Adipocyte (in vitro differentiated cells): ENCODE measurements around the gene C2orf78.

Experiments used
- DNase-seq: peaks from one replicate; pipeline ENCODE4 v3.0.0-alpha.2; 2015; ENCODE audit warnings: low read depth
- H3K27me3 ChIP-seq: replicated peaks from 2 replicates; pipeline ENCODE4 v1.7.0; 2013; ENCODE audit warnings: mild to moderate bottlenecking, low read length, moderate library complexity; ENCODE audit not compliant: control insufficient read depth, insufficient read depth
- H3K36me3 ChIP-seq: 2 replicates; pipeline ENCODE4 v1.7.0; 2013; ENCODE audit warnings: low read length, mild to moderate bottlenecking, moderate library complexity; ENCODE audit not compliant: control insufficient read depth, insufficient read depth, severe bottlenecking
- H3K4me1 ChIP-seq: 2 replicates; pipeline ENCODE4 v1.7.0; 2013; ENCODE audit warnings: mild to moderate bottlenecking, low read length, moderate library complexity; ENCODE audit not compliant: control insufficient read depth, insufficient read depth
- H3K4me3 ChIP-seq: 2 replicates; pipeline ENCODE4 v1.7.0; 2013; ENCODE audit warnings: mild to moderate bottlenecking, low read length, moderate library complexity
- H3K9ac ChIP-seq: 2 replicates; pipeline ENCODE4 v1.7.0; 2013; ENCODE audit warnings: mild to moderate bottlenecking, low read length, moderate library complexity
- H3K9me3 ChIP-seq: 2 replicates; pipeline ENCODE4 v1.7.0; 2013; ENCODE audit warnings: mild to moderate bottlenecking, low read length, moderate library complexity; ENCODE audit not compliant: control insufficient read depth

Gene C2orf78

DNA sequence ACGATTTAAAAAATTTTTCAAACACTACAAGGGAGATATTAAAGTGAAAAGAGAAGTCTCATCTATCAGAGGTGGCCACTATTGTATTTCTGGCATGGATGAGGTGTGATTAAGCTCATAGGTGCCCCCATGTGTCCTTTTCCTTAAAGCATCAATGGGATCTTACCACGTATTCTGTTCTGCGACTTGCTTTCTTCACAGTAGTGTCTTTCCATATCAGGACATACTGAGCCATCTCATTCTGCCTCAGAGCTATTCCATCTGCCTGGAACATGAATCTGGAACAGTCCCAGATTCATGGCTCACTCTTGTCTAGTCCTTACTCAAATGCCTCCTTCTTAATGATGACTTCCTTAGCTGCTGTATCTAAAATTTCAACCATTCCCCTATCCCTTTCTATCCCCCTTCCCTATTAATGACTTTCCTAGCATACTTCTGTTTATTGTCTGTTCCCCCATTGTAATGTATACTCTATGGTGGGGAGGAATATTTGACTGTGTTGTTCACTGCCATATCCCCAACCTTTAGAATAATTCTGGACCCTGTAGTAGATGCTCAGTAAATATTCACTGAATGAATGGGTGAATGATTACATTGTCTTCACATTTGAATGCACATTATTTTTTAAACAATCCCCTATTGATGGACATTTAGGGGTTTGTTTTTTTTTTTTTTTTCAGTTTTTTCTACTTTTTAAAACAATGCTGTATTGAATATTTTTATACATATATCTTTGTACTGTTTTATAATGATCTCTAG lies 55.8 kb downstream of the C2orf78 start:
- no peak overlapping the region for H3K9ac ChIP-seq
- no peaks in the 10 kb centered on the region for H3K4me1 ChIP-seq
- no peaks in the 10 kb centered on the region for H3K9me3 ChIP-seq
- H3K27me3 ChIP-seq: no peaks in the 10 kb centered on the region
- no peak for DNase-seq
- peaks cover 26% of the 10 kb centered on the region for H3K36me3 ChIP-seq
- H3K4me3 ChIP-seq: no peak overlapping the region

DNA sequence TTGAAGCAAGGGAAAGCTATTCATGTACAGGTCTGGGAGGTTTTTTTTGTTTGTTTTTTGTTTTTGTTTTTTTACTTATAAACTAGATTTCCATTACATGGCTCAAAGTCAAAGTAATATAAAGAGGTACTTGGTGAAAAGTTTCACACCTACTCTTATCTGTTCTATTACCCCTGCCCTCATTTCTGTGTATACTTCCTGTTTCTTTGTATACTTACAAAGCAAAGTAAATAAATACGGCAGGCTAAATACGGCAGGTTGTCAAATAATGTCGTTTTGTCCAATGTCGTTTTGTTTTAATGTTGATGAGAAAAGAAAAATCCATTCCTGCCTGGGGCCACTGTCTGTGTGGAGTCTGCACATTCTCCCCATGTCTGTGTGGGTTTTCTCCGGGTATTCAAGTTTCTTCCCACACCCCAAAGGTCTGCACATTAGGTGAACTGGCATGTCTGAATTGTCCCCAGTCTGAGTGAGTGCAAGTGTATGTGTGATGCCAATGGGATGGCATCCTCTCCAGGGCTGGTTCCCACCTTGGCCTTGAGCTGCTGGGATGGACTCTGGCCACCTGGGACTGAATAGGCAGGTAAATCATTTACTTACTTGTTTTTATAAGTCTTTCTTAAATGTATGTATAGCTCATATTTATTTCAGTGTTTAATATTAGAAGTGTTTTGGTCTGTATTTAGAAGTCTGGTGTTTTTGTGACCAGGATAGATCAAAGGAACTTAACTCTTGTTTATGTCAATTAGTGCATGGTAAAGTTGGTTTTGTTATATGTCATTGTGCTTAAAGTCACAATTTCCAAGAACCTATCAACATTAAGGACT lies 58.1 kb downstream of the C2orf78 start:
- Histone ChIP-seq H3K36me3 (peaks cover 42% of the 10 kb centered on the region), H3K9ac (no peak overlapping the region), H3K4me1 (no peaks in the 10 kb centered on the region)

GRCh38 chr2:73842739-73843019 lies 58.7 kb downstream of the C2orf78 start:
- Histone ChIP-seq H3K9me3 (no peaks in the 10 kb centered on the region), H3K36me3 (peaks cover 48% of the 10 kb centered on the region), H3K4me1 (no peaks in the 10 kb centered on the region), H3K4me3 (no peak overlapping the region), H3K9ac (no peak overlapping the region), H3K27me3 (no peaks in the 10 kb centered on the region)
- DNase-seq: no peak

More for the DNA sequence above, 58.1 kb downstream of the C2orf78 start:
- Histone ChIP-seq H3K9me3 (no peaks in the 10 kb centered on the region), H3K27me3 (no peaks in the 10 kb centered on the region), H3K4me3 (no peak overlapping the region)
- DNase-seq: no peak

- Histone ChIP-seq H3K4me1 (no peaks in the 10 kb centered on the region), H3K9me3 (no peaks in the 10 kb centered on the region), H3K27me3 (no peaks in the 10 kb centered on the region), H3K36me3 (peaks cover 60% of the 10 kb centered on the region), H3K4me3 (no peak overlapping the region), H3K9ac (no peak overlapping the region)
- DNase-seq: no peak
These were observed 60.1 kb downstream of the C2orf78 start for GRCh38 chr2:73844087-73844486.

DNA sequence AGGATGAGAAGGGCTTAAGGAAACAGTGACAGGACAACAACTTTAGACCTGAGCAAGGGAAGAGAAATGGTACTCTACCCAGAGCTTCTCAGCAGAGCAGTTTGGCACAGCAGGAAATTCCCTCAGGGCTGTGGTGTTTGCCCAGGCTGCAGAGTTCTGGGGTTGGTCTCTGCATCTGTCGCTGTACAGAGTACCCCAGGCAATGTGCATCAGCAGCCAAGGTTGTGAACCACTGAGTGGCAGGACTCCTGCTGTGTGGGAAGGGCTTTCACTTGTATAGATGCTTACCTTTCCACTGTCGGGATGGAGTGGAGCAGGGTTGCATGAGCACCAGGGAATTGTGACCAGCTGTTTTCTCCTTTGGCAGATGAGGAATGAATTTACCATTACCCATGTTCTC lies 66.0 kb downstream of the C2orf78 start:
- Histone ChIP-seq H3K36me3 (peaks cover 79% of the 10 kb centered on the region), H3K4me3 (no peak overlapping the region), H3K9me3 (no peaks in the 10 kb centered on the region), H3K9ac (no peak overlapping the region), H3K4me1 (peaks cover 8% of the 10 kb centered on the region), H3K27me3 (no peaks in the 10 kb centered on the region)
- no peak for DNase-seq

DNA sequence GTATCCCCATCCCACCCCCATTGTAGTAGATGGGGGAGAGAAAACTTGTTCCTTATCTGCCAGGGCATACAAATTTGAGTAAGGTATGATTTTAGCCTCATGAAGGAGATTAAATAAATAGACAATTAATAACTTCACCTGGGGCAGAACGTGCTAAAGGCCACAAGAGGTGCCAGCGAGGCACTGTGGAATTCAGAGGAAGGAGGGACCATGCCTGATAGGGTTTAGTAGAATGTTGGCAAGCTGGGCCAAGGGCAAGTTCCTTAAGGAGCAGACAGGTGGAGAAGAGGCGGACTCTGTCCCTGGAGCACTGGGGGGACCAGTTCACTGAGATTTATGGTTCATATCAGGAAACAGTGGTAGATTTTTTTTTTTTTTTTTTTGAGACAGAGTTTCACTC lies 67.3 kb downstream of the C2orf78 start:
- Histone ChIP-seq H3K4me1 (peaks cover 11% of the 10 kb centered on the region), H3K4me3 (no peak overlapping the region), H3K9me3 (no peaks in the 10 kb centered on the region), H3K9ac (no peak overlapping the region), H3K27me3 (no peaks in the 10 kb centered on the region), H3K36me3 (peaks cover 79% of the 10 kb centered on the region)
- no peak for DNase-seq

DNA sequence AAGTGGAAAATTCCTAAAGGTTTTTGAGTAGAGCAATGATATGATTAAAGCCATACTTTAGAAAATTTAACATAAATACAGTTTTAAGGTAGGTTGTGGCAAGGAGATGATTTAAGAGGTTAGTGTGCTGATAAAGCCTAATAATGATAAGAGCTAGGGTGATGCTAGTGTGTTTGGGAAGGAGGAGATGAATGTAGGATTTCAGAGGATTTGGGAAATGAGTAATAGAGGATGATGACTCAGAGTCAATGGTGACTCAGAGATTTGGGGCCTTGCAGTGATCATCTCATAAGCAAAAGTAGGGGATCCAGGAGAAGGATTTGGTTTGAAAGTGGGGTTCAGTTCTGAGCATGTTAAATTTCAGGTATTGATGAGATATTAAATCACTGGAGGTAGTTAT lies 68.0 kb downstream of the C2orf78 start:
- DNase-seq: peak; percentile 61
- no peaks in the 10 kb centered on the region for H3K27me3 ChIP-seq
- H3K4me3 ChIP-seq: no peak overlapping the region
- H3K4me1 ChIP-seq: peaks cover 18% of the 10 kb centered on the region
- H3K9ac ChIP-seq: no peak overlapping the region
- peaks cover 78% of the 10 kb centered on the region for H3K36me3 ChIP-seq
- H3K9me3 ChIP-seq: no peaks in the 10 kb centered on the region

DNA sequence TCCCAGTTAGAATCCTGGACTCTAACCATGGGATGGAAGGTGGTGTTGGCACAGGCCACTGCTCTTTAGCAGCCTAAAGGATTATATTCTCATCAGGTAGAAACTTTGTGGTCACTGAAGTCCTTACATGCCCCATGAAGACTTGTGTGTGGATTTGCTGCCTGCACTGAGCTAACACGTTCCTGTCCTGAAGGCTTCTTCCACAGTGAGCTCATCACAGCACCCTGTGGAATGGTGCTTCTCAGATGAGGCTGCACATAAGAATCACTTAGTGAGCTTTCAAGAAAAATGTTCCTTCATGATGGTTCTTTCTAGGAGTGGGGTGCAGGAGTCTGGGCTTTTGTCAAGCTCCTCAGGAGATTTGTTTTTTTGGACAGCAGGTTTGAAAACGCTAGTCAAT lies 71.5 kb downstream of the C2orf78 start:
- peaks cover 60% of the 10 kb centered on the region for H3K36me3 ChIP-seq
- H3K27me3 ChIP-seq: no peaks in the 10 kb centered on the region
- H3K4me1 ChIP-seq: peaks cover 18% of the 10 kb centered on the region
- no peak overlapping the region for H3K4me3 ChIP-seq
- no peak for DNase-seq
- H3K9ac ChIP-seq: no peak overlapping the region
- no peaks in the 10 kb centered on the region for H3K9me3 ChIP-seq

- peaks cover 60% of the 10 kb centered on the region for H3K36me3 ChIP-seq
- peaks cover 18% of the 10 kb centered on the region for H3K4me1 ChIP-seq
- H3K9ac ChIP-seq: no peak overlapping the region
- no peaks in the 10 kb centered on the region for H3K27me3 ChIP-seq
- H3K4me3 ChIP-seq: no peak overlapping the region
- no peak for DNase-seq
- H3K9me3 ChIP-seq: no peaks in the 10 kb centered on the region
These were observed 72.2 kb downstream of the C2orf78 start for GRCh38 chr2:73856214-73856613.

DNA sequence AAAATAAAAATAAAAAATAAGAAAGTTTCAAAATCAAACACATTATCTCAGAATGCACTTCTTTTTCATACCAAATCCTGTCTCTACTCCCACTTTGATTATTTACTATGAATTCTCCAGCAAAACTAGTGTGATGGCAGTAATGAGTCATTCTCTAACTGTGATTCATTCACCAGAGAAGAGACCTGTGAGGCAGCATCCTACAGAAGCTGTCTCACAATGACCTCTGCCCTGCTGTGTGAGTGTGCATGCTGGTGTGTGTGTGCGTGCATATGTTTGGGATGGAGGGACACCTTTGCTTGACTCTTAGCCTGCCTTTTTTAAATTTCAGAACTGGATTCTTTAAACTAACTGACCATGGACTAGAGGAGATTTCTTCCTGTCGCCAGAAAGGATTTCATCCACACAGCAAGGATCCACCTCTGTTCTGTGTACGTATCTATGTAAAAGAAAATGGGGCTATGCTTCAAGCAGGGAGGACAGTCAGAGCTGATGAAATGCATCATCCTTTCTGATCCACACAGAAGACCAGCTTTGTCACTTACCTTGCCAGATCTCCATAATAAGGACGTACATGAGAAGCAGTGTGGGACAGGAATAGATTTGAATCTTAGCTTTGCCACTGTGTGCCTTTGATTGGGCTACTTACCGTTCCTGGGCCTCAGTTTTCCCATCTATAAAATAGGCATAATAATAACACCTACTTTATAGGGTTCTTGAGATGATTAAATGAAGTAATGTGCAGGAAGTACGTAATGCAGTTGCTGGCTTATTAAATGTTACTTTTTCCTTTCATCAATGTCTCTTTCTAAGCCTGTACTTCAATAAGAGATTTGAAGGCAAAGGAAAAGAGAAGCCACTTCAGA lies 76.0 kb downstream of the C2orf78 start:
- Histone ChIP-seq H3K9ac (no peak overlapping the region), H3K27me3 (no peaks in the 10 kb centered on the region), H3K9me3 (no peaks in the 10 kb centered on the region), H3K4me1 (peaks cover 9% of the 10 kb centered on the region), H3K36me3 (peaks cover 69% of the 10 kb centered on the region), H3K4me3 (no peak overlapping the region)
- peak; percentile 56 for DNase-seq

GRCh38 chr2:73862987-73863386 lies 79.0 kb downstream of the C2orf78 start:
- H3K27me3 ChIP-seq: no peaks in the 10 kb centered on the region

More at GRCh38 chr2:73862987-73863386, 79.0 kb downstream of the C2orf78 start:
- no peaks in the 10 kb centered on the region for H3K4me1 ChIP-seq
- no peak for DNase-seq
- peaks cover 62% of the 10 kb centered on the region for H3K36me3 ChIP-seq
- no peak overlapping the region for H3K9ac ChIP-seq
- no peak overlapping the region for H3K4me3 ChIP-seq
- no peaks in the 10 kb centered on the region for H3K9me3 ChIP-seq
